HFFc6 (cell line): Measurements from ENCODE around the gene EPB41. TPM values are rescaled to one million over a fixed set of nuclear protein-coding genes. Genes with fewer than 3 reads are reported as not detected.

Source experiments
- DNase-seq: peaks from one replicate; pipeline ENCODE4 v3.0.0-alpha.2; 2018
- H3K27ac Mint-ChIP-seq: 2 replicates; pipeline ENCODE4 v1.8.0; 2020; ENCODE audit warnings: mild to moderate bottlenecking, mixed read lengths
- H3K27me3 Mint-ChIP-seq: 2 replicates; pipeline ENCODE4 v1.8.0; 2021; ENCODE audit warnings: mild to moderate bottlenecking, moderate library complexity, mixed read lengths; ENCODE audit not compliant: insufficient read depth
- H3K36me3 Mint-ChIP-seq: 2 replicates; pipeline ENCODE4 v1.8.0; 2021; ENCODE audit warnings: low read depth, mixed read lengths
- H3K4me1 Mint-ChIP-seq: 2 replicates; pipeline ENCODE4 v1.8.0; 2020; ENCODE audit warnings: low read depth, mixed read lengths
- H3K4me3 Mint-ChIP-seq: 2 replicates; pipeline ENCODE4 v1.8.0; 2020; ENCODE audit warnings: mild to moderate bottlenecking, moderate library complexity, mixed read lengths
- H3K9me3 Mint-ChIP-seq: 2 replicates; pipeline ENCODE4 v1.8.0; 2020; ENCODE audit warnings: mild to moderate bottlenecking, mixed read lengths
- CTCF ChIP-seq: fragments of 200-600 bp; sonication (generic); IDR thresholded peaks from 2 replicates; pipeline ENCODE4 v1.5.0; 2021; ENCODE audit warnings: antibody characterized with exemption, mild to moderate bottlenecking
- total RNA-seq, 6 experiments: library from RNA; stranded (reverse); fragmentation: NEBNext Ultra II Directional; extraction: Animal tissue kit (Norgen Biotek cat#: 25700); gene quantifications; 2 replicates in 1 of 6; 3 replicates in 5 of 6; pipeline ENCODE4 v1.2.3, GENCODE V29; 2021

EPB41 gene
- total RNA-seq, 6 experiments from 2014 or later, result 2.4 to 8.8 (median 3.4) TPM

DNA sequence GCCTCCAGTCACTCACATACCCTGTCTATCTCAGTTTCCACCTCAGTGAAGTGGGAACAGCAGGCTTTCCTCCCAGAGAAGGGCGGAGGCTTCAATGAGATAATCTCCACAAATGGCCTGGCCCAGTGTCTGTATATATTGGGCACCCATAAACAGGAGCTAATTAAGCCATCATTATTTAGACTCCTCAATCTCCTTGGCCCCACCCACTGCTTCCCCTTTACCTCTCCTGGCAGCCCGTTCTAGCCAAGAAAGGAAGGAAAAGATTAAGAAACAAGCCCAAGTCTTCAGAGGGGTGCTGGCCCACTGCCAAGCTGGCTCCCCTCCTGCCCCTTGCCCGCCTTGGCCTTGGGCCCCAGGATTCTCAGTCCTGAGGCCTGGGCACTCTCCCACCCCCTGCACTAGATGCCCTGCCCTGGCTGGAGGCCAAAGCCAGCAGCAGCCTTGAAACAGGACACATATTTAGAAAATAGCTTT lies 15.9 kb upstream of the EPB41 start:
- peaks cover 8% of the 10 kb centered on the region for H3K27me3 Mint-ChIP-seq
- no peak overlapping the region for H3K27ac Mint-ChIP-seq
- no peaks in the 10 kb centered on the region for H3K36me3 Mint-ChIP-seq
- no peaks in the 10 kb centered on the region for H3K9me3 Mint-ChIP-seq
- TF ChIP-seq CTCF, result no peak
- H3K4me3 Mint-ChIP-seq, result no peak overlapping the region
- DNase-seq, result no peak
- peaks cover 5% of the 10 kb centered on the region for H3K4me1 Mint-ChIP-seq

GRCh38 chr1:28899267-28899666 lies 15.1 kb upstream of the EPB41 start:
- no peak overlapping the region for H3K27ac Mint-ChIP-seq
- DNase-seq, result no peak
- H3K4me1 Mint-ChIP-seq, result no peaks in the 10 kb centered on the region
- H3K4me3 Mint-ChIP-seq, result no peak overlapping the region
- TF ChIP-seq CTCF, result no peak
- peaks cover 1% of the 10 kb centered on the region; the same call in 1 of the 2 replicates for H3K9me3 Mint-ChIP-seq
- no peaks in the 10 kb centered on the region for H3K36me3 Mint-ChIP-seq
- H3K27me3 Mint-ChIP-seq, result peaks cover 8% of the 10 kb centered on the region

DNA sequence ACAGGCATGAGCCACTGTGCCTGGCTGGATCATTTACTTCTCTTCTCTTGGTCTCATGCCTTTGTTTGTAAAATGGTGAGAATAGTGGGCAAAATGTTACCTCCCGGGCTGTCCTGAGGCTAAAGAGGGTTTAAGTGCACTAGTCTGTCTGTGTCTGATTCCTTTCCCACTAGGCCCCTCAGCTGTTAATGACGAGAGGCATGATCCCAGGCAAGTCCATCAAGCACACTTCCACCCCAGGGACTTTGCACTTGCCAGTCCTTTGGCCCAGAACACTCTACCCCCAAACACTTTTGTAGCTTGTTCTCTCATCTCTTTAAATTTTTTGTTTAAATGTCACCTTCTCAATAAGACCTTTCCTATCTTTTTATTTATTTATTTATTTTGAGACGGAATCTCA lies 13.8 kb upstream of the EPB41 start:
- no peaks in the 10 kb centered on the region for H3K4me1 Mint-ChIP-seq
- peaks cover 4% of the 10 kb centered on the region; the same call in 1 of the 2 replicates for H3K9me3 Mint-ChIP-seq
- no peak for DNase-seq
- H3K4me3 Mint-ChIP-seq, result no peak overlapping the region
- no peaks in the 10 kb centered on the region for H3K36me3 Mint-ChIP-seq
- TF ChIP-seq CTCF, result no peak
- peaks cover 8% of the 10 kb centered on the region for H3K27me3 Mint-ChIP-seq
- H3K27ac Mint-ChIP-seq, result no peak overlapping the region

DNA sequence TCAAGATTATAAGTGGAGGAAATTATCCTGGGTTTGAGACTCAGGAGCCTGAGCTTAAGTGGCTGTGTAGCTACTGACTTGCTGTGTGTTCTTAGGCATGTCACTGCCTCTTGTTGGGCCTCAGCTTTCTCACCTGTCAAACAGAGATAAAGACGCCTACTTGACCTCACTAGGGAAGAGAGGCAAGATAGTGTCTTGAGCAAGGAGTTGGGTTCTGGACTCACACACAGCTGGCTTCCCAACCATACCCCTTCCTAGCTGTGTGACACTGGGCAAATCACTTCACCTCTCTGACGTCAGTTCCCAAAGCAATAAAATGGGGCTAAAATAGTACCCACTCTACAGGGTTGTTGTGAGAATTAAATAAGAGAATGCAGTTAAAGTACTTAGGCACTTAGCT lies 11.6 kb upstream of the EPB41 start:
- Mint-ChIP-seq H3K27me3 (peaks cover 8% of the 10 kb centered on the region), H3K36me3 (no peaks in the 10 kb centered on the region), H3K27ac (no peak overlapping the region), H3K4me1 (no peaks in the 10 kb centered on the region), H3K9me3 (peaks cover 4% of the 10 kb centered on the region; the same call in 1 of the 2 replicates), H3K4me3 (no peak overlapping the region)
- no peak for DNase-seq
- TF ChIP-seq CTCF, result no peak

DNA sequence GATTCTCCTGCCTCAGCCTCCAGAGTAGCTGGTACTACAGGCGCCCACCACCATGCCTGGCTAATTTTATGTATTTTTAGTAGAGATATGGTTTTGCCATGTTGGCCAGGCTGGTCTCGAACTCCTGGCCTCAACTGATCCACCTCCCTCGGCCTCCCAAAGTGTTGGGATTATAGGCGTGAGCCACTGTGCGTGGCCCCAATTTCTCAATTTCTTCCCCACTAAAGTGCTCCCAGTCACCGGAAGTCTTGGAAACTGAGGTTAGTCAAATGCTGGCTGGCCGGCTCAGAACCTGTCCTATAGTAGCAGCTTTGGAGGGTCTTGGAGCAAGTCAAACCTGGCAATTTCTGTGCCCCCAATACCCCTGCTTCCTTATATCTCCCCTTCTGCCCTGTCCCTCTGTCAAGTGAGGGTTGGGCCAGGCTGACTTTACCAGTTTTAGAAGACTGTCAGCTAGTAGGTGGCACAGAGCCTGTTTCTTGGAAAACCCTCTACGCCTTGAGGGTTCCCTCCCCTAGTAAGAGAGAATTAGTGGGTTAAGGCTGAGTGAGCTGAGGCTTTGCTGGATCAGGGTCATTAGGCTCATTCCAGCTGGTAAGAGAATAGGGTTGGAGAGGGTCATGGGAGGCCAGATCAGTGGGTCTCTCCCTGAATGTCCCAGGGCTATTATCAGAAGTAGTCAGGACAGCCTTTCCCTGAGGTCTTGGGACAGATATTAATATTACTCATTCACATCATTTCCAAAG lies 8.3 kb upstream of the EPB41 start:
- Mint-ChIP-seq H3K27me3 (no peaks in the 10 kb centered on the region; the same call in 1 of the 2 replicates), H3K27ac (no peak overlapping the region), H3K36me3 (no peaks in the 10 kb centered on the region), H3K4me3 (no peak overlapping the region), H3K4me1 (no peaks in the 10 kb centered on the region), H3K9me3 (peaks cover 4% of the 10 kb centered on the region; the same call in 1 of the 2 replicates)
- no peak for DNase-seq
- no peak for TF ChIP-seq CTCF
